Heart left ventricle (tissue), 16 donors: ENCODE results near the gene ARHGAP15. TPM values are rescaled to one million over a fixed set of nuclear protein-coding genes. Genes with fewer than 3 reads are reported as not detected.

Experiments used
- ATAC-seq, 4 donors: fragments of 200-7000 bp; cut with Tn5 transposase; one replicate each; pipeline ENCODE4 v1.9.1; 2020 to 2022; ENCODE audit warnings: moderate library complexity in 4 of 4, mild to moderate bottlenecking in 3 of 4, moderate number of reproducible peaks in 1 of 4
- DNase-seq, 5 donors: peaks; one replicate each; pipeline ENCODE4 v3.0.0-alpha.2; 2020
- H3K27ac ChIP-seq, 12 donors: fragments of 200-600 bp; sonication (generic) in 4 of 12; one replicate each; pipeline versions ENCODE4 v1.5.0 to v1.8.0; 2016 to 2022; ENCODE audit warnings: mild to moderate bottlenecking in 2 of 12
- H3K27me3 ChIP-seq, 9 donors: fragments of 200-600 bp; sonication (generic) in 2 of 9; one replicate each; pipeline versions ENCODE4 v1.5.1 to v1.8.0; 2016 to 2022; ENCODE audit warnings: mild to moderate bottlenecking in 3 of 9
- H3K36me3 ChIP-seq, 9 donors: fragments of 200-600 bp; sonication (generic) in 2 of 9; one replicate each; pipeline versions ENCODE4 v1.5.0 to v1.8.0; 2018 to 2022; ENCODE audit warnings: mild to moderate bottlenecking in 2 of 9
- H3K4me1 ChIP-seq, 12 donors: fragments of 200-600 bp; sonication (generic) in 4 of 12; one replicate each; pipeline versions ENCODE4 v1.5.0 to v1.8.0; 2016 to 2022; ENCODE audit warnings: mild to moderate bottlenecking in 3 of 12
- H3K4me3 ChIP-seq, 12 donors: fragments of 200-600 bp; sonication (generic) in 4 of 12; one replicate each; pipeline versions ENCODE4 v1.5.0 to v1.8.0; 2017 to 2022; ENCODE audit warnings: mild to moderate bottlenecking in 9 of 12, moderate library complexity in 4 of 12
- H3K9me3 ChIP-seq, 12 donors: fragments of 200-600 bp; sonication (generic) in 4 of 12; one replicate each; pipeline versions ENCODE4 v1.5.0 to v1.8.0; 2016 to 2022; ENCODE audit warnings: mild to moderate bottlenecking in 1 of 12
- POLR2A ChIP-seq, 2 donors: fragments of 450-650 bp; IDR thresholded peaks; one replicate each; pipeline ENCODE4 v1.6.1; 2017; ENCODE audit warnings: antibody characterized with exemption in 2 of 2, mild to moderate bottlenecking in 2 of 2, moderate library complexity in 2 of 2
- WGBS, 4 donors: extraction: QIAGEN DNeasy Blood & Tissue Kit in 2 of 4; methylation state at CpG; one replicate each; pipeline versions ENCODE4 v1.1.5 to v1.1.7; 2013 to 2018; 5-methylcytosine and 5-hydroxymethylcytosine counted together
- intact Hi-C, 10 donors: fragments of 100-400 bp; cut with DNase I; formaldehyde crosslinking; loops; one replicate each; pipeline versions ENCODE4 v1.11.1 to v1.14.2; 2022
- polyA plus RNA-seq, 2 donors: library from polyadenylated mRNA; stranded (reverse); fragments of 200-250 nt; gene quantifications; one replicate each; pipeline ENCODE4 v1.2.3, GENCODE V29; 2013
- total RNA-seq, 9 donors: library from RNA; depleted of rRNA in 2 of 9; stranded (reverse); fragments of >200 nt in 2 of 9; fragmentation: NEBNext Ultra II Directional in 3 of 9; extraction: Animal tissue kit (Norgen Biotek cat#: 25700) in 3 of 9; gene quantifications; one replicate each; pipeline versions ENCODE4 v1.1.0 to v1.2.4, GENCODE V29; 2016 to 2023
- TF ChIP-seq, protein P1 (sequence below), 12 donors: fragments of 200-600 bp; sonication (generic) in 4 of 12; IDR thresholded peaks; one replicate each; pipeline versions ENCODE4 v1.5.0 to v1.8.0; 2018 to 2022; ENCODE audit warnings: antibody characterized with exemption in 12 of 12, mild to moderate bottlenecking in 5 of 12
- donor health status: ischemic (EF 13 %, LVEDD 7.1; RV severe dilation, severe dysfunction).
- donor health status: healthy with polysubstance abuse.
- donor health status: DM: no; HTN: yes; CAD: no.
- donor health status: DM: no; HTN: no; CAD: no.
- donor health status: ischemic (EF 25% LVEDD 6.9; RV normal size, moderate dysfunction).
- donor health status: ischemic (EF 25% LVEDD 5.7; RV mildly dilated, moderate dysfunction).
- donor health status: healthy.
- donor health status: DM: yes; HTN: yes; CAD: no.
- donor health status: ischemic (EF 35%, LVEDD 5.7; RV mildly dilated, moderate dysfunction).
- donor health status: nonischemic (EF 11% LVEDD 7.7; RV severe dilation, severe dysfunction).
- donor health status: DM: yes; HTN: yes; CAD: no.
- donor health status: PGD.
- donor health status: ischemic (EF 29% LVEDD 5.4; RV normal size, mild dysfunction).
- donor health status: nonischemic (EF 23%, LVEDD 6.1; RV moderate dilation, normal function).

ARHGAP15 gene
- total and polyA plus RNA-seq, 11 donors = 1.3 to 8.7 (median 3.3) TPM

DNA sequence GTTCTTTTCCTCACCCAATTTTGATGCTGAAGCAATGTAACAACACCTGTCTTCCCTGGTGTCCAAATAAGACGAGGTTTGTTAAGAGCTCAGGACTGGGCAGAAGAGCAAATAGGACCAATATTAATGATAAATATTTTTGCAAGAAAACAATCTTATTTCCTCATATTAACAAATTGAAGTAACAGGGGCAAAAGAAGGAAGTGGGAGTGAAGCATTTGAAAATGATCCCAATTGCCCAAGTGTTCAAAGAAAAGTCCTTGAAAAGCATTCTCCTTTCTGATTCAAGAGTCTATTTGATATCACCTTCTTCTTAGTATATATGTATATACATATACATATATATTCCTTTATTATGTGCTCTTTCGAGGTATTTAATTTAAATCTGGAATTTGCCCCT is 418.8 kb downstream of the ARHGAP15 start:
- 43 to 69% (median 56%) methylated on average over 2 of the region's 2 CpGs for WGBS, 4 donors
- no peak for DNase-seq
- no peaks in the 10 kb centered on the region for H3K9me3 ChIP-seq
- H3K27ac ChIP-seq = no peak overlapping the region
- H3K36me3 ChIP-seq = no peaks in the 10 kb centered on the region
- H3K27me3 ChIP-seq = no peaks in the 10 kb centered on the region
- no peak for ATAC-seq
- peaks cover 0 to 26% (median 0%) of the 10 kb centered on the region in 12 donors for H3K4me1 ChIP-seq
- TF ChIP-seq POLR2A (IDR thresholded peaks at IDR 0.05) = no peak
- TF ChIP-seq, protein P1, sequence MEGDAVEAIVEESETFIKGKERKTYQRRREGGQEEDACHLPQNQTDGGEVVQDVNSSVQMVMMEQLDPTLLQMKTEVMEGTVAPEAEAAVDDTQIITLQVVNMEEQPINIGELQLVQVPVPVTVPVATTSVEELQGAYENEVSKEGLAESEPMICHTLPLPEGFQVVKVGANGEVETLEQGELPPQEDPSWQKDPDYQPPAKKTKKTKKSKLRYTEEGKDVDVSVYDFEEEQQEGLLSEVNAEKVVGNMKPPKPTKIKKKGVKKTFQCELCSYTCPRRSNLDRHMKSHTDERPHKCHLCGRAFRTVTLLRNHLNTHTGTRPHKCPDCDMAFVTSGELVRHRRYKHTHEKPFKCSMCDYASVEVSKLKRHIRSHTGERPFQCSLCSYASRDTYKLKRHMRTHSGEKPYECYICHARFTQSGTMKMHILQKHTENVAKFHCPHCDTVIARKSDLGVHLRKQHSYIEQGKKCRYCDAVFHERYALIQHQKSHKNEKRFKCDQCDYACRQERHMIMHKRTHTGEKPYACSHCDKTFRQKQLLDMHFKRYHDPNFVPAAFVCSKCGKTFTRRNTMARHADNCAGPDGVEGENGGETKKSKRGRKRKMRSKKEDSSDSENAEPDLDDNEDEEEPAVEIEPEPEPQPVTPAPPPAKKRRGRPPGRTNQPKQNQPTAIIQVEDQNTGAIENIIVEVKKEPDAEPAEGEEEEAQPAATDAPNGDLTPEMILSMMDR (IDR thresholded peaks at IDR 0.05) = no peak
- no peak overlapping the region for H3K4me3 ChIP-seq
- intact Hi-C loops = no loop called here

DNA sequence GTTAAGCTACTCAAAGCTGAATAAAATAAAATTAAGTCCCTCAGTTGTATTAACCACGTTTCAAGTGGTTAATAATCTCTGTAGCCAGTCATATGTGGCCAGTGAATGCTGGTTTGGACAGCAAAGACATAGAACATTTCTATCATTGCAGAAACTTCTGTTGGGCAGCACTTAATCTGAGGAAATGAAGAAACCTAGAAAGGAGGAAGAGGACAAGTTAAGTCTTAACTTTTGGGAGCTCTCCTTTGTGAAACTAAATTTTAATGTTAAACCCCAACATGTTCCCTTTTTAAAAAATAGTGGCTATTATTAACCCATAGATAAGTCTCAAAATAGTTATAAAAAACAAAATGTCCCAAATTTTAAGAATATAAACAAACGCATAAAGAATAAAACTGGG is 421.3 kb downstream of the ARHGAP15 start:
- no peak overlapping the region for H3K4me3 ChIP-seq
- H3K27me3 ChIP-seq = no peaks in the 10 kb centered on the region
- 72 to 83% (median 74%) methylated on average over 2 of the region's 2 CpGs for WGBS, 4 donors
- peak overlapping the region in 1 of 12 donors; percentile 7 for H3K27ac ChIP-seq
- DNase-seq (no peak), ATAC-seq (no peak)
- H3K36me3 ChIP-seq = no peaks in the 10 kb centered on the region
- intact Hi-C loops = no loop called here
- peaks cover 0 to 32% (median 0%) of the 10 kb centered on the region in 12 donors for H3K4me1 ChIP-seq
- TF ChIP-seq, protein P1 (IDR thresholded peaks at IDR 0.05) = no peak
- TF ChIP-seq POLR2A (IDR thresholded peaks at IDR 0.05) = no peak
- H3K9me3 ChIP-seq = no peaks in the 10 kb centered on the region

DNA sequence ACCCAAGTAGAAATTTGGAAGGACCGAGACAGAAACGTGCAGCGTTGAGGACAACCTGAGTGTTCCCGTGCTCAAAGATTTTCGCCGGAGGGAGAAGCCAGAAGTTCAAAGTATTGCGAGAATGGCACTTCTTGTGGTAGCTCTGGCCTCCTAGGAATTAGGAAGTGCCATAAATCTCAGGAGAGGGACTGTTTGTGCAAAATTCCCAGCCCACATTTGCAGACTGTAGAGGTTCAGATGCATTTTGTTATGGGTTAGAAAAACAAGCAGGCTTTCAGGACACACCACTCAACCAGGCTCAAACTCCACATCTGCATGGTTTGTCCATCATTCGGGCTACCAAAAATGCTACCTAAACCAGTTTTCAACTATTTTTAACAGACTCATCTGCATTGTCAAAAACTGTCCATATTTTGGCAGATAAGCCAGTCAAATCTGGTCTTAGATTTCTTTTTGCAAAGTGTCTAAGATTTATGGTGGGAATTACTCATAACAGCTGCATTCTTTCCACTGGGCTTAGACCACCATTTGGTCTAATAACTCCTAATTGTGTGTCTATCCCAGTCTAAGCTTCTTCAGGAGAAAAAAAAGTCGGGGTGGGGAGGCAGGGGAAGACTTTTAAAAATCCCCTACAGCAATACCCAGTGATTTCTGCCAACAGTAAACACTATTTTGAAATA is 422.9 kb downstream of the ARHGAP15 start:
- intact Hi-C loops = no loop called here
- no peaks in the 10 kb centered on the region for H3K27me3 ChIP-seq
- ATAC-seq (no peak), DNase-seq (no peak)
- H3K4me1 ChIP-seq = peaks cover 0 to 34% (median 0%) of the 10 kb centered on the region in 12 donors
- H3K4me3 ChIP-seq = no peak overlapping the region
- H3K36me3 ChIP-seq = no peaks in the 10 kb centered on the region
- H3K9me3 ChIP-seq = peaks cover 0 to 4% (median 0%) of the 10 kb centered on the region in 12 donors
- TF ChIP-seq, protein P1 (IDR thresholded peaks at IDR 0.05) = no peak
- TF ChIP-seq POLR2A (IDR thresholded peaks at IDR 0.05) = no peak
- 71 to 88% (median 84%) methylated on average over 9 of the region's 9 CpGs for WGBS, 4 donors
- H3K27ac ChIP-seq = no peak overlapping the region

DNA sequence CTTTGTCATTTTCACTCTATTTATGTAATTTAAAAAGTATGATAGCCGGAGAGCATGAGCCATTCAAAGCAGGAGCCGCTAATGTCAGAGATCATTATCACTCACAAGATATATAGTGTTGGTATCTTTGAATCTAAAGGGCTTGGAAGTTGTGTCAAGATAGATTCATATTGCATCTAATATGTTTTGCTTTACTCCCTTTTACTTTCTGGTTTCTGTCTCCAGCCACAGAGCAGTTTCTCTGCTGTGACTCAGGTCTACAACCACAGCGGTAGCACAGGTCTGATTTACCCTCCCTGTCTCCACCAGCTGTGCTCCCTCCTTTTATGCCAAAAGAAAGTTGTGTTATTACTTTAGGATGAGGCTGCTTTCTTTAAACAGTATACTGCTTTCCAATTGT is 424.0 kb downstream of the ARHGAP15 start:
- intact Hi-C loops = no loop called here
- WGBS, 4 donors = 95 to 99% (median 96%) methylated on average over 3 of the region's 3 CpGs
- no peak for ATAC-seq
- Histone ChIP-seq H3K4me3 (no peak overlapping the region), H3K36me3 (no peaks in the 10 kb centered on the region), H3K27me3 (no peaks in the 10 kb centered on the region), H3K9me3 (peaks cover 0 to 4% (median 0%) of the 10 kb centered on the region in 12 donors), H3K4me1 (peaks cover 0 to 32% (median 0%) of the 10 kb centered on the region in 12 donors), H3K27ac (no peak overlapping the region)
- no peak for DNase-seq
- TF ChIP-seq POLR2A (IDR thresholded peaks at IDR 0.05) = no peak
